ENCODE measurements around the gene ETV5. TPM values are rescaled to one million over a fixed set of nuclear protein-coding genes. Genes with fewer than 3 reads are reported as not detected.

Gene ETV5
- total RNA-seq, 1 donor from 2014 or later, result 61.0 TPM

- Mint-ChIP-seq H3K4me1 (peaks cover 32% of the 10 kb centered on the region), H3K9me3 (no peaks in the 10 kb centered on the region), H3K4me3 (no peak overlapping the region), H3K27me3 (ENCODE audit: low read depth) (peaks cover 86% of the 10 kb centered on the region), H3K27ac (ENCODE audit: unreplicated experiment) (no peak overlapping the region), H3K36me3 (ENCODE audit: low read depth) (peaks cover 21% of the 10 kb centered on the region)
- TF ChIP-seq CTCF (conservative IDR thresholded peaks at IDR 0.05), result no peak
- no peak for DNase-seq (ENCODE audit: low read depth, low spot score)
Measured at GRCh38 chr3:186046838-186047237, 62.1 kb downstream of the ETV5 start.

- DNase-seq (ENCODE audit: low read depth, low spot score), result peak; percentile 35
- Mint-ChIP-seq H3K9me3 (no peaks in the 10 kb centered on the region), H3K27ac (ENCODE audit: unreplicated experiment) (peak overlapping the region; percentile 1), H3K4me3 (peak overlapping the region; percentile 6), H3K36me3 (ENCODE audit: low read depth) (peaks cover 8% of the 10 kb centered on the region), H3K27me3 (ENCODE audit: low read depth) (peaks cover 85% of the 10 kb centered on the region), H3K4me1 (peaks cover 32% of the 10 kb centered on the region)
- TF ChIP-seq CTCF (conservative IDR thresholded peaks at IDR 0.05), result no peak
Measured at GRCh38 chr3:186044968-186045367, 63.9 kb downstream of the ETV5 start.

GRCh38 chr3:186044427-186044826 is 64.5 kb downstream of the ETV5 start:
- Mint-ChIP-seq H3K27me3 (ENCODE audit: low read depth) (peaks cover 85% of the 10 kb centered on the region), H3K4me1 (peaks cover 32% of the 10 kb centered on the region), H3K9me3 (no peaks in the 10 kb centered on the region), H3K36me3 (ENCODE audit: low read depth) (peaks cover 8% of the 10 kb centered on the region), H3K27ac (ENCODE audit: unreplicated experiment) (no peak overlapping the region), H3K4me3 (no peak overlapping the region)
- no peak for DNase-seq (ENCODE audit: low read depth, low spot score)
- no peak for TF ChIP-seq CTCF (conservative IDR thresholded peaks at IDR 0.05)

- Mint-ChIP-seq H3K27ac (ENCODE audit: unreplicated experiment) (no peak overlapping the region), H3K4me3 (no peak overlapping the region), H3K4me1 (peaks cover 32% of the 10 kb centered on the region), H3K9me3 (no peaks in the 10 kb centered on the region), H3K36me3 (ENCODE audit: low read depth) (no peaks in the 10 kb centered on the region), H3K27me3 (ENCODE audit: low read depth) (peaks cover 79% of the 10 kb centered on the region)
- no peak for TF ChIP-seq CTCF (conservative IDR thresholded peaks at IDR 0.05)
- DNase-seq (ENCODE audit: low read depth, low spot score), result no peak
Measured at GRCh38 chr3:186042521-186043202, 66.2 kb downstream of the ETV5 start.

- no peak for DNase-seq (ENCODE audit: low read depth, low spot score)
- peaks cover 83% of the 10 kb centered on the region for H3K27me3 Mint-ChIP-seq (ENCODE audit: low read depth)
- H3K4me1 Mint-ChIP-seq, result peaks cover 31% of the 10 kb centered on the region
- H3K36me3 Mint-ChIP-seq (ENCODE audit: low read depth), result no peaks in the 10 kb centered on the region
- TF ChIP-seq CTCF (conservative IDR thresholded peaks at IDR 0.05), result no peak
- H3K9me3 Mint-ChIP-seq, result no peaks in the 10 kb centered on the region
- H3K27ac Mint-ChIP-seq (ENCODE audit: unreplicated experiment), result no peak overlapping the region
- H3K4me3 Mint-ChIP-seq, result no peak overlapping the region
Measured at GRCh38 chr3:186042036-186042435, 66.9 kb downstream of the ETV5 start.
